A549 (cell line): Measurements from ENCODE around the gene ELFN1. TPM values are rescaled to one million over a fixed set of nuclear protein-coding genes. Genes with fewer than 3 reads are reported as not detected.

Experiments
- ATAC-seq, 2 experiments: fragments of 200-7000 bp in 1 of 2; fragments of >200 bp in 1 of 2; cut with Nextera tagmentation in 1 of 2; cut with Tn5 transposase in 1 of 2; 3 replicates each; pipeline versions ENCODE4 v1.8.0 to v1.9.1; 2018 to 2020; ENCODE audit warnings: mild to moderate bottlenecking in 1 of 2, moderate library complexity in 1 of 2
- CTCF ChIA-PET: fragments of 300-600 bp; sonication (Branson Sonifier 250); formaldehyde crosslinking; extraction: SDS; loops from one replicate; lab custom pipeline; 2021; ENCODE audit warnings: antibody characterized with exemption, inconsistent platforms; lab: Yijun Ruan, JAX
- POLR2A ChIA-PET: fragments of 350-600 bp; formaldehyde crosslinking; extraction: SDS; loops from one replicate; lab custom pipeline; 2021; ENCODE audit warnings: antibody characterized with exemption, inconsistent platforms; lab: Yijun Ruan, JAX
- DNase-seq, 2 experiments: peaks; one replicate each; pipeline versions ENCODE4 v3.0.0 to v3.0.0-alpha.2; 2011 to 2016; ENCODE audit warnings: low read depth in 1 of 2, low spot score in 1 of 2
- FAIRE-seq: peaks from 2 replicates; lab custom pipeline; 2011; peaks lifted over from hg19 to GRCh38; lab: Jason Lieb, UNC
- H3K27ac ChIP-seq, 2 experiments: fragments of >200 bp; sonication (Bioruptor Twin); formaldehyde crosslinking; 3 replicates each; pipeline ENCODE4 v1.5.1; 2016 to 2017
- H3K4me1 ChIP-seq: fragments of >200 bp; sonication (Bioruptor Twin); formaldehyde crosslinking; 3 replicates; pipeline ENCODE4 v1.6.1; 2016
- H3K4me2 ChIP-seq: fragments of >200 bp; sonication (Bioruptor Twin); formaldehyde crosslinking; 3 replicates; pipeline ENCODE4 v1.6.1; 2016
- H3K4me3 ChIP-seq: fragments of >200 bp; sonication (Bioruptor Twin); formaldehyde crosslinking; 3 replicates; pipeline ENCODE4 v1.5.1; 2016
- H3K9me3 ChIP-seq: fragments of >200 bp; sonication (Bioruptor Twin); formaldehyde crosslinking; 3 replicates; pipeline ENCODE4 v1.6.1; 2016
- CBX2 ChIP-seq: fragments of 200-600 bp; sonication (generic); IDR thresholded peaks from 2 replicates; pipeline ENCODE4 v1.6.1; 2016; ENCODE audit warnings: low read depth, mild to moderate bottlenecking, borderline replicate concordance
- CEBPB ChIP-seq, 2 experiments: fragments of >200 bp in 1 of 2; sonication (Bioruptor Twin) in 1 of 2; formaldehyde crosslinking in 1 of 2; IDR thresholded peaks; 2 replicates each; pipeline ENCODE4 v1.6.1; 2012 to 2016
- EHMT2 ChIP-seq: fragments of 200-600 bp; sonication (generic); IDR thresholded peaks from 2 replicates; pipeline ENCODE4 v1.6.1; 2016; ENCODE audit warnings: antibody characterized with exemption, low read depth, mild to moderate bottlenecking, moderate library complexity
- FOSL2 ChIP-seq, 2 experiments: fragments of 450-650 bp in 1 of 2; fragments of >200 bp in 1 of 2; sonication (Bioruptor Twin) in 1 of 2; formaldehyde crosslinking; IDR thresholded peaks; 2 replicates each; pipeline versions ENCODE4 v1.5.0 to v1.6.1; 2016 to 2020; ENCODE audit warnings: mild to moderate bottlenecking in 1 of 2, moderate library complexity in 1 of 2
- FOXS1 ChIP-seq: fragments of 250-450 bp; sonication (Bioruptor Pico); IDR thresholded peaks from 2 replicates; pipeline ENCODE4 v1.5.0; 2020; ENCODE audit warnings: mild to moderate bottlenecking, moderate library complexity
- HES2 ChIP-seq: fragments of >200 bp; sonication (Bioruptor Twin); formaldehyde crosslinking; IDR thresholded peaks from 2 replicates; pipeline ENCODE4 v1.6.1; 2016
- HEYL ChIP-seq: fragments of 250-450 bp; sonication (Bioruptor Pico); IDR thresholded peaks from 2 replicates; pipeline ENCODE4 v1.8.0; 2021; ENCODE audit warnings: mild to moderate bottlenecking, moderate library complexity
- HMGXB4 ChIP-seq: fragments of 250-450 bp; sonication (Bioruptor Pico); IDR thresholded peaks from 2 replicates; pipeline ENCODE4 v1.5.0; 2021; ENCODE audit warnings: mild to moderate bottlenecking, moderate library complexity, borderline replicate concordance
- JUN ChIP-seq, 2 experiments: fragments of >200 bp; sonication (Bioruptor Twin); formaldehyde crosslinking; IDR thresholded peaks; 2 replicates in 1 of 2; 3 replicates in 1 of 2; pipeline ENCODE4 v1.6.1; 2016 to 2017
- JUNB ChIP-seq: fragments of >200 bp; sonication (Bioruptor Twin); formaldehyde crosslinking; IDR thresholded peaks from 2 replicates; pipeline ENCODE4 v1.6.1; 2016
- KDM1A ChIP-seq: fragments of 200-600 bp; sonication (generic); IDR thresholded peaks from 2 replicates; pipeline ENCODE4 v1.6.1; 2016; ENCODE audit warnings: low read depth, mild to moderate bottlenecking
- MAX ChIP-seq: IDR thresholded peaks from 2 replicates; pipeline ENCODE4 v1.6.1; 2012
- MAZ ChIP-seq: fragments of 150-350 bp; IDR thresholded peaks from 2 replicates; pipeline ENCODE4 v1.6.1; 2014; ENCODE audit warnings: antibody characterized with exemption, low read depth, low read length, borderline replicate concordance
- MYC ChIP-seq: IDR thresholded peaks from 2 replicates; pipeline ENCODE4 v1.6.1; 2012; ENCODE audit warnings: mild to moderate bottlenecking, inconsistent platforms, low read length, improper control_type of control experiment, borderline replicate concordance
- NFE2L2 ChIP-seq: fragments of 150-350 bp; conservative IDR thresholded peaks from 2 replicates; pipeline ENCODE4 v1.6.1; 2014; ENCODE audit warnings: low read length
- NPAS2 ChIP-seq: fragments of 250-450 bp; sonication (Bioruptor Pico); IDR thresholded peaks from 2 replicates; pipeline ENCODE4 v1.8.0; 2022; ENCODE audit warnings: mild to moderate bottlenecking, moderate library complexity, borderline replicate concordance
- NR3C1 ChIP-seq: fragments of >200 bp; sonication (Bioruptor Twin); formaldehyde crosslinking; IDR thresholded peaks from 3 replicates; pipeline ENCODE4 v1.6.1; 2017
- POLR2A ChIP-seq: IDR thresholded peaks from 2 replicates; pipeline ENCODE4 v1.6.1; 2012; ENCODE audit warnings: mild to moderate bottlenecking, low read length
- TFCP2L1 ChIP-seq: fragments of 250-450 bp; sonication (Bioruptor Pico); IDR thresholded peaks from 2 replicates; pipeline ENCODE4 v1.5.0; 2021; ENCODE audit warnings: mild to moderate bottlenecking
- ZFP36 ChIP-seq: fragments of 450-650 bp; IDR thresholded peaks from 2 replicates; pipeline ENCODE4 v1.6.1; 2014; ENCODE audit warnings: borderline replicate concordance; ENCODE audit not compliant: partially characterized antibody
- ZNF302 ChIP-seq: fragments of 250-450 bp; sonication (Bioruptor Pico); IDR thresholded peaks from 2 replicates; pipeline ENCODE4 v1.9.0; 2021; ENCODE audit warnings: inconsistent platforms, mild to moderate bottlenecking, moderate library complexity
- ZSCAN20 ChIP-seq: fragments of 250-450 bp; sonication (Bioruptor Pico); IDR thresholded peaks from 2 replicates; pipeline ENCODE4 v1.8.0; 2022; ENCODE audit warnings: mild to moderate bottlenecking, moderate library complexity
- WGBS: methylation state at CpG from one replicate; pipeline ENCODE4 v1.1.6; 2017; ENCODE audit errors: missing lambda C conversion rate; 5-methylcytosine and 5-hydroxymethylcytosine counted together
- polyA plus RNA-seq, 4 experiments: library from polyadenylated mRNA; depleted of rRNA in 3 of 4; stranded (reverse); fragments of >200 nt; fragmentation: RNase III in 1 of 4; extraction: RNeasy Plus Mini Kit Qiagen cat#74134 plus additional on column Dnase treatment in 1 of 4; gene quantifications; 2 replicates in 3 of 4; 3 replicates in 1 of 4; pipeline ENCODE4 v1.2.3, GENCODE V29; 2011 to 2017
- TF ChIP-seq, protein P1 (sequence below): fragments of 150-350 bp; IDR thresholded peaks from 2 replicates; pipeline ENCODE4 v1.6.1; 2014; ENCODE audit warnings: low read depth, mild to moderate bottlenecking, low read length

Gene ELFN1
- polyA plus RNA-seq, 2 of the 4 experiments (the other 2 are of a cell fraction) = 0.08 to 0.10 TPM

- no peak for FAIRE-seq
- ChIA-PET CTCF (no interaction called here), POLR2A (no interaction called here)
- ATAC-seq = peak in 1 of 2 experiments; percentile 15; a peak in 2 of 6 replicates
- no peak overlapping the region for H3K4me2 ChIP-seq
- WGBS = 64% methylated on average over 13 of the region's 13 CpGs
- no peaks in the 10 kb centered on the region for H3K4me1 ChIP-seq
- H3K4me3 ChIP-seq = no peak overlapping the region
- H3K27ac ChIP-seq = no peak overlapping the region
- no peak for TF ChIP-seq MAZ
- TF ChIP-seq EHMT2 = no peak
- TF ChIP-seq KDM1A = no peak
- TF ChIP-seq JUN (IDR thresholded peaks at IDR 0.05) = no peak
- no peak for TF ChIP-seq NPAS2 (CRISPR knock-in tag)
- no peak for TF ChIP-seq FOSL2 (IDR thresholded peaks at IDR 0.05)
- no peak for TF ChIP-seq FOSL2 (CRISPR knock-in tag; IDR thresholded peaks at IDR 0.05)
- no peak for TF ChIP-seq ZSCAN20
- TF ChIP-seq MAX = no peak
- DNase-seq = no peak
- H3K9me3 ChIP-seq = no peaks in the 10 kb centered on the region
Observed at GRCh38 chr7:1651031-1651446, 19.0 kb upstream of the ELFN1 start.

DNA sequence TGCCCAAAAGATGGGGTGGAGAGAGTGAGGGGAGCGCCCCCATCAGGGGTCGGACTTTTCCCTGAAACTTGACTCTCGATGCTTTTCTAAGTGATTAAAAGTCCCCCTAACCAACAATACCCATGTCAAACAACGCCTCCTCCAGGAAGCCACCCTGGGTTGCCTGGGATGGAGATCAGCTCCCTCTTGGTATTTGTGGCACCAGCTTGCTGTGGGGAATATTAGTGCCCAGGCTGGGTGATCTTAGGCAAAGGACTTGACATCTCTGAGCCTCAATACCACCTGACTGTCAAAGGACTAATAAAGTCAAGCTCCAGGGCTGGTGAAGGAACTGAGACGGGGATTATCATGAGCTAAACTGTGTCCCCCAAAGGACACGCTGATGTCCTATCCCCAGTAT, 18.2 kb upstream of the ELFN1 start:
- Histone ChIP-seq H3K4me2 (no peak overlapping the region), H3K4me3 (no peak overlapping the region), H3K27ac (no peak overlapping the region), H3K9me3 (no peaks in the 10 kb centered on the region), H3K4me1 (no peaks in the 10 kb centered on the region)
- ATAC-seq (no peak), FAIRE-seq (no peak), DNase-seq (no peak)
- no peak for TF ChIP-seq FOXS1 (CRISPR knock-in tag)
- TF ChIP-seq ZFP36 = peak; percentile 82
- 56% methylated on average over 6 of the region's 6 CpGs for WGBS
- ChIA-PET CTCF (interaction anchor here (0.8 kb wide), 1 partner anchor 58 kb away, joined by 3 read pairs; no protein-coding TSS in a partner anchor), POLR2A (no interaction called here)

GRCh38 chr7:1653500-1653899, 16.6 kb upstream of the ELFN1 start:
- POLR2A ChIA-PET = no interaction called here
- CTCF ChIA-PET = interaction anchor here (1.1 kb wide), 1 partner anchor 16 kb away, joined by 4 read pairs; no protein-coding TSS in a partner anchor
- no peak for ATAC-seq

More at GRCh38 chr7:1653500-1653899, 16.6 kb upstream of the ELFN1 start:
- FAIRE-seq (no peak), DNase-seq (no peak)
- no peak overlapping the region for H3K27ac ChIP-seq
- no peak for TF ChIP-seq HES2
- no peak for TF ChIP-seq CBX2
- TF ChIP-seq ZNF302 (CRISPR knock-in tag) = no peak
- no peak for TF ChIP-seq CEBPB (IDR thresholded peaks at IDR 0.05)
- no peak for TF ChIP-seq HMGXB4 (CRISPR knock-in tag)
- TF ChIP-seq, protein P1, sequence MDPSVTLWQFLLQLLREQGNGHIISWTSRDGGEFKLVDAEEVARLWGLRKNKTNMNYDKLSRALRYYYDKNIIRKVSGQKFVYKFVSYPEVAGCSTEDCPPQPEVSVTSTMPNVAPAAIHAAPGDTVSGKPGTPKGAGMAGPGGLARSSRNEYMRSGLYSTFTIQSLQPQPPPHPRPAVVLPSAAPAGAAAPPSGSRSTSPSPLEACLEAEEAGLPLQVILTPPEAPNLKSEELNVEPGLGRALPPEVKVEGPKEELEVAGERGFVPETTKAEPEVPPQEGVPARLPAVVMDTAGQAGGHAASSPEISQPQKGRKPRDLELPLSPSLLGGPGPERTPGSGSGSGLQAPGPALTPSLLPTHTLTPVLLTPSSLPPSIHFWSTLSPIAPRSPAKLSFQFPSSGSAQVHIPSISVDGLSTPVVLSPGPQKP = no peak
- no peak for TF ChIP-seq HEYL (CRISPR knock-in tag)
- no peak for TF ChIP-seq NFE2L2
- no peak for TF ChIP-seq ZFP36
- no peak for TF ChIP-seq MYC
- TF ChIP-seq POLR2A = no peak
- TF ChIP-seq NR3C1 = no peak
- no peak for TF ChIP-seq MAZ
- no peak for TF ChIP-seq JUNB
- no peak for TF ChIP-seq ZSCAN20
- TF ChIP-seq TFCP2L1 (CRISPR knock-in tag) = no peak
- H3K9me3 ChIP-seq = no peaks in the 10 kb centered on the region
- H3K4me3 ChIP-seq = no peak overlapping the region
- no peaks in the 10 kb centered on the region for H3K4me1 ChIP-seq
- H3K4me2 ChIP-seq = no peak overlapping the region
- WGBS = 42% methylated on average over 4 of the region's 4 CpGs
